GM19193 (cell line): ENCODE results near the gene BLM.

Experiments used
- POLR2A ChIP-seq: IDR thresholded peaks from 4 replicates; pipeline ENCODE4 v1.6.1; 2011; ENCODE audit not compliant: insufficient read depth, insufficient read length; ENCODE audit errors: extremely low read depth

Gene BLM

GRCh38 chr15:90840157-90840855 is 123.2 kb downstream of the BLM start:
- no peak for TF ChIP-seq POLR2A

DNA sequence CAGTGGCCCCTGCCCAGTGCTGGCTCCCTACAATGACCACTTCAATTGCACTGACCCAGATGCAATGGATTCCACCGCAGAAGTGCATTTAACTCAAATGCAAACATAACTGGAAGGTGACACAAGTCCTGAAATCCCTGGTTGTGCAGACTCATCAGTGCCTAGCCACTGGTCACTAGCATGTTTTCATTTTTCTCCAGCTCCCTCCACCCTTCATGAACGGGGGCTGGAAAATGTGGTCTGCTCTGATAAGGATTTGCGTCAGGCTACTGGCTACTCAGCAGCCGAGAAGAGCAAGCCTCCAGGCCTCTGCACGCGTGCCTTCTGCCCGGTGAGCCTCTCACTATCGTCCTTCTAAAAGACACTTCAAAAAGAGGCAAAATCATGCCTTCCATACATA is 123.8 kb downstream of the BLM start:
- TF ChIP-seq POLR2A: no peak

- no peak for TF ChIP-seq POLR2A
Observed at GRCh38 chr15:90844696-90845095, 127.5 kb downstream of the BLM start.

DNA sequence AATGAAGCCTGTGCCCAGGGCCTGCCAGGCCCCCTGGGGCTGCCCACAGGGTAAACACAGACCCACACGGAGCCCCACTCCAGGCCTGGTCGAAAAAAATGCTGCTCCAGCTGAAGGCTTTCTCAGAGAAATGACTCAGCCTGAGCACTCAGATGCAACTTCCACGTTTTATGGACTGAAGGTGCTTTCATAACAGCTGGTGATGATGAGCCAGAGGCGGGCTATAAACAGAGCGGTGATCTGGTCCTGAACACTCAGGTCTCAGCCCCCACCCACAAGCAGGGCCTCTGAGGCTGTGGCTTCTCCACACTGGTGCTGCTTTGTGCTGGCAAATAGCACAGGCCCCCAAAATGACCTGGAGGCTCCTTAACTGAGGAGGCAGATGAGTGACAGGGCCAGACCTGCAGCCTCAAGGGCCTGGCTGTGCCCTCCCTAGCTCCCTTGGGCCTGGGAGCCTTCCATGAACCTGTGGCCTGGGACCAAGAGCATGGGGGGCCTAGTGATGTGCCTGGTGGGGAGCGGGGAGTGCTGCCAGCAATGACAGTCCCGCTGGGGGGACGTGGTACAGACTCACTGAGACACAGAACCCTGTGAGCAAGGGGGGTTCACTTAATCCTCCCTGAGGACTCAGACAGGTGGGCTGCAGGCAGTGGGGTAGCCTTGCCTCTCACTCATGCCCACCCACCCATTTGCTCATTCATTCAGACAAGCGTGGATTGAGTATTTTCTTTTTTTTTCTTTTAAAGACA is 128.2 kb downstream of the BLM start:
- TF ChIP-seq POLR2A: peak; percentile 13

- TF ChIP-seq POLR2A: no peak
Observed at GRCh38 chr15:90851114-90851513, 134.0 kb downstream of the BLM start.

- TF ChIP-seq POLR2A: no peak
Observed at GRCh38 chr15:90851940-90852339, 134.8 kb downstream of the BLM start.

GRCh38 chr15:90855139-90855538 is 138.0 kb downstream of the BLM start:
- TF ChIP-seq POLR2A: no peak

DNA sequence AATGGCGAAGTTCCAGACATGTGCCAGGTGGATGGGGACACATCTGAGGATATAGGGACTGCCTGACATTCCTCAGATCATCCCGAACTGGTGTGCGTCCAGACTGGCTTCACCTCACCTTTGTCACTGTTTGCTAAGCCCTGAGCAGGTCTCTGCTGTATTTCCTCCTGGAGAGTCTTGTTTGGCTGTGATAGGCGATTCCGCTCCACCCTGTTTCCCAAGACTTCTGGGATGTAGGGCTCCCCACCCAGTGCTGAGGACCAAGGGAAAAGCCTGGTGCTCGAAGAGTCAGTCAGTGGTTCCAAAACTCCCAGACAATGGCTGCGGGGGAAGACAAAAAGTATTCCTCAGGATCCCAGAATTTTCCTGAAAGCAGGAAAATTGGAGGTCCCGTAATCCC is 140.2 kb downstream of the BLM start:
- TF ChIP-seq POLR2A: no peak

DNA sequence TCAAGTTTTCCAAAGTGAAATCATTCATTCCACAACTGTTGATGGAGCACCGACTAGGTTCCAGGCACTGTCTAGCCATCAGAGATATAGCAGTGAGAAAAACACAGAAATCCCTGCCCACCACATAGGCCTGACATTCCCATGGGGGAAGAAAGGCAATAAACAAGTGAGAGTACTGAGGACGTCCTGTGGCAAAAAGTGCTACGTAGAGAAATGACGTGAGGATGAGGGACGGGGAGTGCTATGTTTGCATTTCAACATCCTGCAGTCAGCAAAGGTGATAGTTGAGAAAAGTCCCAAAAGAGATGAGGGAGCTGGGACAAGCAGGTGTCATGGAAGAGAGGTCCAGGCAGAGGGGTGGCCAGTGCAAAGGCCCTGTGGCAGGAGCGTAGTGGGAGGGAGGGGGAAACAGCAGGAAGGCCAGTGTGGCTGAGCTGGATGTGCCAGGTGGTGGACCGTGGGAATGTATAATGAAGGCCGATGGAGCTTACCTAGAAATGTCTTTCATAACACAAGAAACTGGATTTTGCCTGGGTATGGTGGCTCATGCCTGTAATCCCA is 140.8 kb downstream of the BLM start:
- TF ChIP-seq POLR2A: no peak

DNA sequence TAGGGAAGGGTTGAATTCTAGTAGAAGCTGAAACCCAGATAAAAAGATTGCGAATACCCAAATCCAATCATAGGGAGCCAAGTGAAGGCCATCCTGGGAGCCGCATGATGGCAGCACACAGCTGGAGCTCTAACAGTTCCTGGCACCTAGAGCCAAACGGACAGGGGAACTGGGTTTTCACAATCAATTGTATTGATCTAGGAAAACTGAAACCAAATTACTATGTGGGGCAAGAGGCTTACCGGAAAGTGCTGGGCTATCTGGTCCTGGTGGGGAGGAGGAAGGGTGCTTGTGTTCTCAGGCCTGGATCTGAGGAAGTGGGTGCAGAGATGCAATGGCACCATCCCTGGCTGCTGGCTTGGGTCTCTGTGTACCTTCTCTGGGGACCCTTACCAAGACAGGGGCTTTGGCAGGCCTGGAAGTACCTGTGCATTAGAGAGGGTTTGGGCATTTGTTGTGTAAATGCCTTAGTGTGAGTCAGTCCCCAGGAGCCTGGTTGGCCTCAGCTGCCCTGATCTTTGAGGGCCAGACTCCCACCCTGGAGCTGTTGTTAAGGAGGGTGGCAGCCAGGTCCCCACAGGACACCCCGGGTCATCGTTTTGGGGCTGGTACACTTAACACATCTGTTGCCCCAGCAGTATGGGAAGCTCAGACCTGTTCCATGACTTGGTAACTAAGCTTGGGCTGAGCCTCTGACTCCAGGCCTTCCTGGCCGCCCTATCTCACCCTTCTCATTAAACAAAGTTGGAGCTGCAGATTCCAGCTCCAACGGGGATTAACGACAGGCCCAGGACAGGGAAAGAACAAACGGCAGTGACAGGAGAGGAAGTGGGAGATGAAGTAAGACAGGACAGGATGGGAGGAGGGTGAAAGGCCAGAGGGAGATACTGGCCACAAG is 142.3 kb downstream of the BLM start:
- TF ChIP-seq POLR2A: no peak

DNA sequence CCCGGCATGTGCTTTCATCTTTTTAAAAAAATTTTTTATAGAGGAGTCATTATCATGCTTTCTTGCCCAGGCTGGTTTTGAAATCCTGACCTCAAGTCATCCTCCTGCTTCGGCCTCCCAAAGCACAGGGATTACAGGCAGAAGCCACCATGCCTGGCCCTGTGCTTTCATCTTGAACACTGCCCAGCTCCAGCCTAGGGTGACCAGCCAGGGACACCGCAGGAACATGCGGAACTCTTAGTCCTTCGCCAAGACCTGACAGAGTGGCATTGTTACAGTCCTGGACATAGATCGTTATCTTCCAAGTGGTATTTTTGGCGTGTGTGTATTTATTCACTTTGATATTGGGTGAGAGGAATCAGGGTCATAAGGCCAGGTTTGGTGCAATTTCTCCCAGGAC is 143.3 kb downstream of the BLM start:
- no peak for TF ChIP-seq POLR2A

- no peak for TF ChIP-seq POLR2A
Observed at GRCh38 chr15:90860942-90861675, 144.0 kb downstream of the BLM start.

DNA sequence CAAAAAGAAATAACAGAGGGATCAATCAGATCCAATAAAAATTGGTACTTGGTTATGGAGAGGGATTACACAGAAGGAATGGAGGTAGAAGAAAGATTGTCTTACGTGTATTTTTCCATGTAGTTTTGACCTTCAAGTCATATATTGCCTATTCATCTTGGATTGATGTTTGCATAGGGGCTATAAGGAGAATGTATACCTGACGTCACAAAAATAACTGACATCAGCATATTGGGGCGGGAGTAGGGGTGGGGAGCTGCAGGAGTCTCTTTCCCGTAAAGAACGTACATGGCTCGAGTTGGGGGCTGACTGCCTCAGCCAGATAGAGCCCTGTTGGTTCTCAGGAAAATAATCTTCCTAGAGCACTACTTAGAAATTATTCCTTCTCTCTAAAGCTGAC is 145.3 kb downstream of the BLM start:
- no peak for TF ChIP-seq POLR2A
